Neural cell (in vitro differentiated cells): ENCODE results near the gene ADD1.

Experiments
- CTCF ChIP-seq: fragments of 450-650 bp; IDR thresholded peaks from 2 replicates; pipeline ENCODE4 v1.5.1; 2014; ENCODE audit warnings: antibody characterized with exemption, mild to moderate bottlenecking, moderate library complexity; ENCODE audit not compliant: poor library complexity, severe bottlenecking
- EP300 ChIP-seq: fragments of 450-650 bp; conservative IDR thresholded peaks from 2 replicates; pipeline ENCODE4 v1.6.1; 2014; ENCODE audit warnings: antibody characterized with exemption, mild to moderate bottlenecking, moderate library complexity; ENCODE audit not compliant: poor library complexity, severe bottlenecking
- EZH2 ChIP-seq: fragments of 200-600, 300-800 bp; shearing (Covaris generic), sonication (generic); IDR thresholded peaks from 2 replicates; pipeline ENCODE4 v1.6.1; 2014; ENCODE audit warnings: antibody characterized with exemption, low read length, borderline replicate concordance, mild to moderate bottlenecking; ENCODE audit not compliant: insufficient read depth, poor library complexity, severe bottlenecking
- MXI1 ChIP-seq: fragments of 450-650 bp; conservative IDR thresholded peaks from 2 replicates; pipeline ENCODE4 v1.6.1; 2014; ENCODE audit warnings: antibody characterized with exemption, mild to moderate bottlenecking; ENCODE audit not compliant: poor library complexity, severe bottlenecking
- POLR2AphosphoS5 ChIP-seq: IDR thresholded peaks from 2 replicates; pipeline ENCODE4 v1.6.1; 2012
- RAD21 ChIP-seq: fragments of 450-650 bp; conservative IDR thresholded peaks from 2 replicates; pipeline ENCODE4 v1.6.1; 2014; ENCODE audit warnings: antibody characterized with exemption, mild to moderate bottlenecking, moderate library complexity
- REST ChIP-seq: IDR thresholded peaks from 2 replicates; pipeline ENCODE4 v1.6.1; 2012; ENCODE audit warnings: borderline replicate concordance
- SMC3 ChIP-seq: fragments of 450-650 bp; conservative IDR thresholded peaks from 2 replicates; pipeline ENCODE4 v1.6.1; 2014; ENCODE audit warnings: antibody characterized with exemption, mild to moderate bottlenecking, moderate library complexity; ENCODE audit not compliant: poor library complexity
- TAF1 ChIP-seq: IDR thresholded peaks from 2 replicates; pipeline ENCODE4 v1.6.1; 2012; ENCODE audit warnings: low read depth

GRCh38 chr4:2858451-2859217 is 15.0 kb downstream of the ADD1 start:
- TF ChIP-seq CTCF (no peak), RAD21 (no peak), REST (no peak), EP300 (no peak), EZH2 (no peak), POLR2AphosphoS5 (no peak), SMC3 (no peak), TAF1 (no peak), MXI1 (no peak)
